GM19240 (cell line): ENCODE data around the gene WNK4.

Source experiments
- DNase-seq: peaks from one replicate; pipeline ENCODE4 v3.0.0; 2011; ENCODE audit warnings: low spot score; ENCODE audit not compliant: insufficient read length

WNK4 gene

GRCh38 chr17:42833767-42834422 lies 53.5 kb downstream of the WNK4 start:
- DNase-seq, result no peak

GRCh38 chr17:42835732-42836131 lies 55.3 kb downstream of the WNK4 start:
- no peak for DNase-seq

GRCh38 chr17:42841975-42842685 lies 61.7 kb downstream of the WNK4 start:
- DNase-seq, result no peak

GRCh38 chr17:42843358-42843934 lies 63.0 kb downstream of the WNK4 start:
- no peak for DNase-seq

GRCh38 chr17:42844271-42844670 lies 63.9 kb downstream of the WNK4 start, which contains the start of gene AOC2:
Gene AOC2 (plus strand): TSS chr17:42844580. CDS start chr17:42844627, 47 bp downstream.
- DNase-seq, result no peak

- DNase-seq, result no peak
These were observed 64.5 kb downstream of the WNK4 start for GRCh38 chr17:42844761-42845555.

- DNase-seq, result no peak
These were observed 65.1 kb downstream of the WNK4 start for GRCh38 chr17:42845556-42845917.

GRCh38 chr17:42845918-42846593 lies 65.6 kb downstream of the WNK4 start:
- DNase-seq, result no peak
